ENCODE data around the gene TCIRG1.

- TF ChIP-seq, protein P1, sequence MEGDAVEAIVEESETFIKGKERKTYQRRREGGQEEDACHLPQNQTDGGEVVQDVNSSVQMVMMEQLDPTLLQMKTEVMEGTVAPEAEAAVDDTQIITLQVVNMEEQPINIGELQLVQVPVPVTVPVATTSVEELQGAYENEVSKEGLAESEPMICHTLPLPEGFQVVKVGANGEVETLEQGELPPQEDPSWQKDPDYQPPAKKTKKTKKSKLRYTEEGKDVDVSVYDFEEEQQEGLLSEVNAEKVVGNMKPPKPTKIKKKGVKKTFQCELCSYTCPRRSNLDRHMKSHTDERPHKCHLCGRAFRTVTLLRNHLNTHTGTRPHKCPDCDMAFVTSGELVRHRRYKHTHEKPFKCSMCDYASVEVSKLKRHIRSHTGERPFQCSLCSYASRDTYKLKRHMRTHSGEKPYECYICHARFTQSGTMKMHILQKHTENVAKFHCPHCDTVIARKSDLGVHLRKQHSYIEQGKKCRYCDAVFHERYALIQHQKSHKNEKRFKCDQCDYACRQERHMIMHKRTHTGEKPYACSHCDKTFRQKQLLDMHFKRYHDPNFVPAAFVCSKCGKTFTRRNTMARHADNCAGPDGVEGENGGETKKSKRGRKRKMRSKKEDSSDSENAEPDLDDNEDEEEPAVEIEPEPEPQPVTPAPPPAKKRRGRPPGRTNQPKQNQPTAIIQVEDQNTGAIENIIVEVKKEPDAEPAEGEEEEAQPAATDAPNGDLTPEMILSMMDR (IDR thresholded peaks at IDR 0.05): no peak
- no peak for TF ChIP-seq POLR2A (IDR thresholded peaks at IDR 0.05)
Observed at GRCh38 chr11:68040957-68041591, 2.2 kb downstream of the TCIRG1 start.

All from adrenal gland (tissue), 5 donors.